ENCODE measurements around the gene E2F2.

E2F2 gene

GRCh38 chr1:23481026-23481597, 49.9 kb downstream of the E2F2 start:
- DNase-seq: no peak

GRCh38 chr1:23480187-23481025, 50.6 kb downstream of the E2F2 start:
- DNase-seq: no peak

GRCh38 chr1:23479666-23479941, 51.4 kb downstream of the E2F2 start:
- no peak for DNase-seq

- DNase-seq: peak; percentile 78
Measured at GRCh38 chr1:23478896-23479665, 52.0 kb downstream of the E2F2 start.

- no peak for DNase-seq
Measured at GRCh38 chr1:23477359-23478144, 53.5 kb downstream of the E2F2 start.

- no peak for DNase-seq
Measured at GRCh38 chr1:23475641-23476040, 55.4 kb downstream of the E2F2 start.

- DNase-seq: no peak
Measured at GRCh38 chr1:23475134-23475628, 55.9 kb downstream of the E2F2 start.

- no peak for DNase-seq
Measured at GRCh38 chr1:23473037-23473800, 57.8 kb downstream of the E2F2 start.

GRCh38 chr1:23472351-23473036, 58.5 kb downstream of the E2F2 start:
- no peak for DNase-seq

GRCh38 chr1:23471473-23472075, 59.5 kb downstream of the E2F2 start:
- DNase-seq: no peak

GRCh38 chr1:23470282-23471070, 60.6 kb downstream of the E2F2 start:
- peak; percentile 86 for DNase-seq

- DNase-seq: no peak
Measured at GRCh38 chr1:23469372-23469982, 61.6 kb downstream of the E2F2 start.

GRCh38 chr1:23466423-23466989, 64.5 kb downstream of the E2F2 start:
- no peak for DNase-seq

- no peak for DNase-seq
Measured at GRCh38 chr1:23463286-23463685, 67.7 kb downstream of the E2F2 start.

- DNase-seq: no peak
Measured at GRCh38 chr1:23462766-23463165, 68.3 kb downstream of the E2F2 start.

- DNase-seq: no peak
Measured at GRCh38 chr1:23461050-23461449, 70.0 kb downstream of the E2F2 start.

- no peak for DNase-seq
Measured at GRCh38 chr1:23460519-23460918, 70.5 kb downstream of the E2F2 start.

GRCh38 chr1:23459338-23459757, 71.7 kb downstream of the E2F2 start:
- DNase-seq: no peak

Measured in left hindlimb (tissue), 1 donor.